GF-D8 (cell line): ENCODE data around the gene PLXNC1.
A peak's percentile ranks its signal among the peaks of the same experiment; 100 is the strongest.

Source experiments
- DNase-seq: peaks from one replicate; lab custom pipeline; 2025; lab: John Stamatoyannopoulos, UW

Gene PLXNC1

GRCh38 chr12:94239332-94239993 lies 91.1 kb downstream of the PLXNC1 start:
- no peak for DNase-seq

DNA sequence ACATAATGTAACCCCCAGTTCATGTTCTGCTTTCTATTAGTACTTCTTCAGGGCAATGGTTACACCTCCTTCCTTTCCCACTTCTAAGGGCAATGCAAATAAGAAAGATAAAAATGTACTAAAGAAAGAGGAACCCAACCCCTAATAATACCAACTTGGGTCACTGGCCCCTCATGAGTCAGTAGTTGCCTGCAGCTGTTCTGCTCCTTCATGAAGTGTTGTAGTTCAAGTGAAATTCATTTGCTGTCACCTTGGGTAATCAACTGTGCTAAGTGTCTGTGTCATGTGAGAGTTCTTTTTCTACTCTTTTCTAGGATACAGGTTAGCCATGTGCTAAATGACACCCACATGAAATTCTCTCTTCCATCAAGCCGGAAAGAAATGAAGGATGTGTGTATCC lies 91.8 kb downstream of the PLXNC1 start:
- no peak for DNase-seq

- no peak for DNase-seq
Observed at GRCh38 chr12:94242901-94243300, 94.5 kb downstream of the PLXNC1 start.

DNA sequence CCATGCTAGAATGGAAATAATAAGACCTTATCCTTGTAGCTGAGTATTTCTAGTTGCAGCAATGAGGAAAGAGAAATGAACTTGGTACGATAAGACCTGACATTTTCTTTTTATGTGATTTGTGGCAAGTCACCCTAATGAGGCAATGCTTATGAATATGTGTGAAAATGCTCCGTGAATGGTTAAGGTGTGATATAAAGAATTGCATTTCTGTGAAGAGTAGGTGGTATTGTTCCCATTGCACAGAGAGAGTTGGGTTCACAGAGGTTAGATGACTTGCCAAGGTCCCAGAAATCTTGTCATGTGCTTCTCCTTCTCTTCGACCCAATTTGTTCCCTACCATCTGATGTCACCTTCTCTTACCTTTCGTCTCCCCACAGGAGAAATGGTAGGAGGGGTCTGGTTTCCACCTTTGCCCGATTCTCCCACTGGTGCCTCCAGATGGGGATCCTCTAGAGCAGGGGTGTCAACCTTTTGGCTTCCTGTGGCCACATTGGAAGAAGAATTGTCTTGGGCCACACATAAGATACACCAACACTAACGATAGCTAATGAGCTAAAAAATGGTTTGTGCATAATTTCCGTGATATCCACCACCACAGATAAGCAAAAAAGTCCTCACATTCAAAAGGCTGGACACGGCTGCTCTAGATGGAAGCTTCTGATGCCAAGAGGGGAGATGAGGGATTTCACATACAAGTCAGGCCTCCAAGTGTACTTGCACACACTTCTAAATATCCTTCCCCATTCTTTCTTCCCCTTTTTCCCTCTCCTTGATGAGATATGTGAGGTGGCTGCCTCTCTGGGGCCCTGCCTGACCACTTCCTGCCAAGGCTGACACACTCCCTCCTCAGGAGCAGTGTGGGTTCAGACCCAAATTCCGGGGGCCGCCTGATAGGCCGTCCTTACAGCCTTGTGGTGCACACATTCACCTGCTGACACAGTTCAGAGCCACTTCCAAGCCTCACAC lies 96.1 kb downstream of the PLXNC1 start:
- peak; percentile 89 for DNase-seq

GRCh38 chr12:94245631-94246383 lies 97.4 kb downstream of the PLXNC1 start:
- DNase-seq: no peak

DNA sequence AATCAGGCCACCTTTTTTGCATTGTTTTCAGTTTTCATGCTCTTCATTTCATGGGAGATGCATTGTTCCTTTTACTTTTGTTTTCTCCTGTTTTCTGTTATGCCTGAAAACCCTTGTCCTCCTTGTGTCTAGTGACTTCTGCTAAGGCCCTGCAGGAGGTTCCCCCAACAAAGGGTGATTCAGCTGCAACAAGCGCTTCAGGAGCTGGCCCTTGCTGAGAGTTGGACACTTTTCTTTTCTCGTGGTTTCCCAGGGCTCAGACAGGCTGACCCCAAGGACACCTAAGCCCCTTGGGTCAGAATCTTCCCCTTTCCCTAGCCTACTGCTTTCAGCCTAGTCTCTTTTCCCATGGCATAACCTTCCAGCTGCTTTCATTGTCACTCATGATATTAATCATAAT lies 98.9 kb downstream of the PLXNC1 start:
- DNase-seq: no peak

GRCh38 chr12:94248582-94248981 lies 100.2 kb downstream of the PLXNC1 start:
- no peak for DNase-seq

GRCh38 chr12:94250130-94250529 lies 101.8 kb downstream of the PLXNC1 start:
- no peak for DNase-seq

DNA sequence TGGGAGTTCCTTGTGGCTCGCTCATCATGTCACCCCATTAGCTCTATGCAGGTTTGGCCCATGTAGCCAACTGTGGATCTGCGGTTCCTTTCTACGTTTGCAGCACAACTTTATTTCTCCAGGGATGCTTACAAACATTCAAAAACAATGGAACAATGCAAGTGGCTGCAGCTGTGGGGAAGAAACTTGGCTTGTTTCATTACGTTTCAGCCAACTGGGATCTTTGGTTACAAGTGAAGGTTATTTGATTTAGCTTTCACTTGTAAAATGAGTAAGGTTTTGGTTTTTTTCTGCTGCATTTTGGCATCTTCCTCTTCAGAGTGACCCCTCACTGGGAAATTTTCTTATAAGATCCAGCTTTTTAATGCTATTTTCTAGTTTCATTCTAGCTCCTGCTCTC lies 105.9 kb downstream of the PLXNC1 start:
- no peak for DNase-seq

- DNase-seq: no peak
Observed at GRCh38 chr12:94255006-94255405, 106.6 kb downstream of the PLXNC1 start.

DNA sequence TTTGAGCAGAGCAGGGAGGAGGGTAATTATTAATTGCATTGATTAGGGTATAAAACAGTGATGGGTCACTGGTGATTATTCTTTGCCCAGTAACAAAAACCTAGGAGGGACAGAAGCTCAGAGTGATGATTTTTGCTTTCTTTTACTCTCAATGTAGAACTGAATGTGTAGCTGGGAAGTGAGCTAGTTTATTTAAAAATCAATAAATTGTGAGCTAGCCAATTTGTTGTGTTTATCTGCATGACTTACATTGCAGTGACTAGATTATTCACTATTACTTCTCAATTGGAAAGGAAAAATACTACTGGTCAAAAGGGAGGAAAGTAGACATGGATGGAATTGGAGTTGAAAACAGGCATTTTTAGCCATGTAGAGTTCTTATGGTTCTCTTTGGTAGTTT lies 107.1 kb downstream of the PLXNC1 start:
- no peak for DNase-seq

GRCh38 chr12:94258593-94258992 lies 110.2 kb downstream of the PLXNC1 start:
- DNase-seq: no peak

GRCh38 chr12:94260017-94260416 lies 111.6 kb downstream of the PLXNC1 start:
- DNase-seq: no peak

DNA sequence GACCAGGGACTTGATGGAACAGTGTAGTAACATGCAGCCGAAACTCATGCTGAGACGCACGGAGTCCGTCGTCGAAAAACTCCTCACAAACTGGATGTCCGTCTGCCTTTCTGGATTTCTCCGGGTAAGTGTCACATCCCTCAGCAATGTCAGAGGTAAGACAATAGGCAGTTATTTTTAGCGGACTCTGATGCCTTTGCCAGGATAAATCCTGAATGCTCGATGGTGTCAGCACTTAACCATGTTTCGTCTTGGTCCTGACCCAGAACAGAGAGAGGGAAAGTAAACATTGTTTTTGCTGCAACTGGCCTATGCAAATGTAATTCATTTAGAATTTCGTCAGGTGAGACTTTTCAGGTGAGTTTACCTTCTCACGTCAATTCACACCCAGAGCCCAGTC lies 112.3 kb downstream of the PLXNC1 start:
- no peak for DNase-seq

GRCh38 chr12:94261119-94261518 lies 112.7 kb downstream of the PLXNC1 start:
- no peak for DNase-seq

- no peak for DNase-seq
Observed at GRCh38 chr12:94261786-94262185, 113.4 kb downstream of the PLXNC1 start.

DNA sequence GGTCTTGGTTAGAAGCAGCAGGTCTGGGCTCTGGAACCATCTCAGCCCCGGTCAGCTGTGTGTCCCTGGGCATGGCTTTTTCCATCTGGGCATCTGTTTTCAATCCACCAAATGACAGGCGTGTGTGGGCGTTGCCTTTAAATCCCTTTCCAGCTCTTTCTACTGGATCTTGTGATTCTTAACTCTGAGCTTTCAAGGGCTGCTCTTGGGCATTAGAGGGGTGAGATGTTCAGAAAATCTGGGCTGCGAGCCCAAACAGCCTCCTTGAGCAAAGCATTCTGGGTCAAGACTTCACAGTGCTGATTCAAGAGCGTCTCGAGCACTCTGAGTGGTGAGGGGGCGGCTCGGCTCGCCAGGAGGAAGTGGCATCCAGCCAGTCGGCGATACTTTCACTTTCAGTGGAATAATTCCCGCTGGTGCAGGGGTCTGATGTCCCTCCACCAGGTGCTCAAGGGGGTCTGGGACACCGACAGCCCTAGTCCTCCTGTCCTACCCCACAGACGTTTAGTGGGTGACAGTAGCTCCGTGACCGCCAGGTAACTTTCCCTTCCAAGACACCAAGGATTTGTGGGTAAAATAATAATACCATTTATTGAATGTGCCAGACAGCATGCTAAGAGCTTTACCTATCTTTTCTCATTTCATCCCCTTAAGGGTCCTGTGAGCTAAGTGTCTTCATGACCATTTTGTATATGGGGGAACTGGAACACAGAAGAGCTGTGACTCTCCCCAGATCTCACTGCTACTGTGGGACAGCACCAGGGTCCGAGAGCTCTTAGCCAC lies 114.0 kb downstream of the PLXNC1 start:
- DNase-seq: no peak

DNA sequence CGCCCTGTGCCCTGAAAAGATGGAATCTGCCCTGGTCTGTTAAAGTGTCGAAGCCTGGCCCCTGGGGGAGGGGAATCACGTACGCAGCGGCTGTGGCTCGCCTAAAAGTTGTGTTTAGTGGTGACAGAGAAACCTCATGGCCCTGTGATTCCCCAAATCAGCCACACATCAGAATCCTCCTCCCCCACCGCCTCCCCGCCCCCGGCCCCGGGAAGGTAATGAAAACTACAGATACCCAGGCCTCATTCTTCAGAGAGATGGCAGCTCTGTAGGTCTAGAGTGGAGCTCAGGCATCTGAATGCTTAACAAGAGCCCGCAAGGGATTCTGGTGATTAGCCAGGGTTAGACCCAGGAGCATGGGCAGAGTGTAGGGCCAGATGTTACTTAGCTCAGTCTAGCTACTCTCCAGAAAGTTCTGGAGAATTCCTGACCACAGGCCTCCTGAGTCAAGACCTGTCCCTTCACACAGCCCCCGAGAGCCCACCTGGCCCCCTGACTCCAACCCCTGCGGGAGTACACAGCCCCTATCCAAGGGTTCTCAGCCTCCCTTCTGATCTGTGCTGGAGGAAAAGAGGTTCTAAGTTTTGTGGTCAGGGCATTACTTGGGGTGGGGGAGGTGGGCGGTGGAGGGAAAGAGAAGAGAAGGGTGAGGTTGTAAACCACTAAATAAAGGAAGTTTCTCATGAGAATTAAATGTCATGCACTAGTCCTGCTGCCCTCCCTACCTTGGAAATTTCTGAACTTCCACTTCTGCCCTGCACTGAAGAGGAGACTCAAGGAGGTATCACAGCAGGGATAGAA lies 114.8 kb downstream of the PLXNC1 start:
- DNase-seq: peak; percentile 75

- no peak for DNase-seq
Observed at GRCh38 chr12:94263905-94264561, 115.7 kb downstream of the PLXNC1 start.

DNA sequence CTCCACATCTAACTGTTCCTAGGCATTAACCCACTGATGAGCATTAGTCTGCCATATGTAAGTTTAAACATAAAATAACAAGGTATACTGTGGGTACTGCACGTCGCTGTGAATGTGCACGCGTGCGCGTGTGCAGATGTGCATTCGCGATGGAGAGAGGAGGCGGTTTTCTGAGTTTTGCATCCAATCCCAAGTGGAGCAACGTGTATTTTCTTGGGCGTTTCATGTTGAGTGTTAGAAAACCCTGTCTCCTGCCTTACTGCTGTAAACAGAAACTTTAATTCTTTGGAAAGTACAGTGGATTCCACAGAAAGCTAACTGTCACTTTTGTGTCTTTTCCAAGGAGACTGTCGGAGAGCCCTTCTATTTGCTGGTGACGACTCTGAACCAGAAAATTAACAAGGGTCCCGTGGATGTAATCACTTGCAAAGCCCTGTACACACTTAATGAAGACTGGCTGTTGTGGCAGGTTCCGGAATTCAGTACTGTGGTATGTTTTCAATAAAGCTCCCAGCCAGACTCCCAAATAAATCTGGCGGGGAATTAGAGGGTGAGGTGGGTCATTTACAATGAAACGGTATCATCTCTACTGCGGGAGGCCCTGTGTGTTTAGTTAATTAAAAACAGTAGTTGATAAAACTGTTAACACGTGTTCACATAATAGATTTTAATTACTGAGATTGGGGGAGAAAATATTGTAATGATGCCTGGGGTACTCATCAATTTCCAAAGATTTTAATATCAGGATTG lies 116.5 kb downstream of the PLXNC1 start:
- no peak for DNase-seq
